Measurements from ENCODE around the gene DSTN.

DSTN gene

GRCh38 chr20:17625246-17626051 is 55.6 kb downstream of the DSTN start:
- no peak for DNase-seq (ENCODE audit: low spot score)

DNA sequence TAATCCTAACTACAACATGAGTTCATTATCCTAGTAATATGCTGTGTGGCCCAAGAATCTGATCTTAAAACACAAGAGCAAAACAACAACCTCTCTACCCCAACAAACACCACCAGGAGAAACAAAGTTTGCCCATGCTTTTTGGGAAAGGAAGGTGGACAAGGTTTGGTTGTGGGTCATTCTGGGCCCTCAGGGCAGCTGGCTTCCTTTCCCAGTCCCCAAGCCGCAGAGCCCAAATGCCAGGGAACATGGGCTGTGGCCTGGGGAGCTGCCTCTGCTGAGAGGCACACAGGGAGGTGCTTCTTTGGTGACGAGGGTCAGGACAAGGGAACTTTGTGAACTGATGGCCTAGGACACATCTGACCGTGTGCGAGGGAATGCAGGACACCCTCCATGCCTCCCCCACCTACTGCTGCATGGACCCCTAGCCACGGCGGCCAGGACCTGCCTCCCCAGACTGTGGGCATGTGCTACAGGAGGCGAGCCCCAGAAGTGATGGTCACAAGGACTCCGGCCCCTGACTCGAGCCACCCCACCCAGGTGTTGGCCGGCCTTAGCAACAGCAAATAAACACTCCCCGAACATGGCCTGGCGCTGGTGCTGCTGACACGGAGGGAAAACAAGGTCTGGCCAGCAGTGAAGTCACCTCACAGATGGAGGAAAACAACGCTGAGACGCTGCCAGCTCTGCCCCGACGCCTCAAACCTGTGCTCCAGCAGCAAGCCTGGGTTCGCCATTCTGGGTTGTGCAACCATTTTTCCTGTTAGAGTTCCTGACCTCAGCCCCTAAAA is 56.5 kb downstream of the DSTN start:
- DNase-seq (ENCODE audit: low spot score) = no peak

DNA sequence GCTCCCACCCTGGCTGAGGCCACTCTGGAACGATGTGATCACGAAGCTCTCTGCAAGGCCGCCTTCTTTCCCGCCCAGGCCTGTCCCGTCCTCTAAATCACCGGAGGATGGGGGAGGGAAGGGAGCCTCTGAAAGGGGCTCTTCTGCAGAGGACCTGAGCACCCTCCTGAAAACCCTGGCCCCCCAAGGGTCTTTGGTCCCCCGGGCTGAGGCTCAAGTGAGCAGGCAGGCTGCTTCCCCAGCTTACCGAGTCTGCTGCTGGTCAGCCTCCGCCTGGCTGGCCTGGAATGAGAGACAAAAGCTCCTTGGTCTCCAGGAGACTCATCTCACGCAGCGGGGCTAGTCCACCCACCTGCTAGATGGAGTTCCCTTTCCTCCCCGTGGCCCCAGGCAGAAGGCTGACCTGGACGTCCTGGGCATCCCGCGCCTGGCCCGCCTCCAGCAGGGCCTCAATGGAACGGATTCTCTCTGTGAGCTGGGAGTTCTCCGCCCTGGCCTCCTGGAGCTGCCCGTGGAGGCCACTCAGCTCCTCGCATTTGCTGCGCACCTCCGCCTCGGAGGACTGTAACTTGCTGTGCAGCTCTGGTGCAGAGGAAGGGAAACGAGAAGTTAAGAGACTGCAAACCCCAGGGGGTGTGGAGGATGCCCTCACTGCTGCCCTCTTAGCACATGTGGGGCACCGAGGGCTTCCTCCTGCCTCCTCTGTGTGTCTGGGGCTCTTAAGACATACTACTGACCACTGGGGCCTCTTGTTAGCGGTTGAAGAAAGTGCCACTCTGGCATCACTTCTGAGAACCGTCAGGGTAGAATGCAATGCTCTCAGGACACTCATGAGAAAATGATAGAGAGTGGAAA is 57.5 kb downstream of the DSTN start:
- no peak for DNase-seq (ENCODE audit: low spot score)

DNA sequence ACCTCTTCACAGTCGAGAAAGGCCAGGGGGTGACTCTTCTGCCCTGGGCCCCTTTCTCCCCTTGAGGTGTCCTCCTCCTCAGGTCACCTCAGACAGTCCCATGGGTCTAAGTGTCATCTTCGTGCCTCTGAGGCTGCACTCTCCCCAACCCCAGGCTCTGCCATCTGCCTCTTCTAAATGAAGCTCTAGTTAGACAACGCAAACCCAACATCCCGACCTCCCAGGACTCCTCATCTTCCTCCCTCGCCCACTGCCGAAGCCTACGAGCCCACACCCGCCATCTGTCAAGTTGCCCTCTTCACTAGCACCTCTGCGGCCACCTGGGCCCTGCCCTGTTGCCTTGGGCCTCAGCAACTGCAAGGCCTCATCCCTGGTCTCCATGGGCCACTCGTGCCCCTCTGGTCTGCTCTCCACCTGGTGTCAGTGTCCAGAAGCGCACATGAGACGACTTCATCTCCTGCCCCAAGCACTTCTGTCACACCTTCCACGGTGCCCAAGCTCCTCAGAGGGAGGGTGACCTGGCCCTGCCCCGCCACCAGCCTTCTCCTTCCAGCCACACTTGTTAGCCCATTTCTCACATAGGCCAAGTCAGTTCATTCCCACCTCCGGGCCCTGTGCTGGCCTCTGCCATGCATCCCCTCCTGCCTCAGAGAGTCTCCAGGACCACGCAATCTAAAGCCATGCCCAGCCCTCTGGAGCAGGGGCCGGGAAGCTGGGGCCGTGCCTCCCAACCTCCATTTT is 58.4 kb downstream of the DSTN start:
- no peak for DNase-seq (ENCODE audit: low spot score)

DNA sequence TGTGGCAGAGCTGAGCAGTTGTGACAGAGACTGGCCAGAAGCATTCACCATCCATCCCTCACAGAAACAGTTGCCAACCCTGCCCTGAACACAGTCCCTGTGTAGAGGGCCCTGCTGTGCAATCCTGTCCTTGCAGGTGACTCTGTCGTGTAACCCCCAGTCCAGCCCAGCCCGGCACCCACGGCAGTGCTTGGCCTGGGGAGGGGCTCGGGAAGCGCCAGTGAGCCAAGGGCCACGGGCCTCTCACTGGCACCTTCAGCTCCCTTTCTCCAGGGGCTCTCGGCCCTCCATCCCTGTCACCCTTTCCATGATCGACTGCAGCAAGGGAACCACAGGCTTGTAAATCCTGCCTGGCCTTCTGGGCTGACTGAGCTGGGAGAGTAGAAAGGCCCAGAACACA is 59.1 kb downstream of the DSTN start:
- no peak for DNase-seq (ENCODE audit: low spot score)

- no peak for DNase-seq (ENCODE audit: low spot score)
Measured at GRCh38 chr20:17629678-17630089, 59.8 kb downstream of the DSTN start.

DNA sequence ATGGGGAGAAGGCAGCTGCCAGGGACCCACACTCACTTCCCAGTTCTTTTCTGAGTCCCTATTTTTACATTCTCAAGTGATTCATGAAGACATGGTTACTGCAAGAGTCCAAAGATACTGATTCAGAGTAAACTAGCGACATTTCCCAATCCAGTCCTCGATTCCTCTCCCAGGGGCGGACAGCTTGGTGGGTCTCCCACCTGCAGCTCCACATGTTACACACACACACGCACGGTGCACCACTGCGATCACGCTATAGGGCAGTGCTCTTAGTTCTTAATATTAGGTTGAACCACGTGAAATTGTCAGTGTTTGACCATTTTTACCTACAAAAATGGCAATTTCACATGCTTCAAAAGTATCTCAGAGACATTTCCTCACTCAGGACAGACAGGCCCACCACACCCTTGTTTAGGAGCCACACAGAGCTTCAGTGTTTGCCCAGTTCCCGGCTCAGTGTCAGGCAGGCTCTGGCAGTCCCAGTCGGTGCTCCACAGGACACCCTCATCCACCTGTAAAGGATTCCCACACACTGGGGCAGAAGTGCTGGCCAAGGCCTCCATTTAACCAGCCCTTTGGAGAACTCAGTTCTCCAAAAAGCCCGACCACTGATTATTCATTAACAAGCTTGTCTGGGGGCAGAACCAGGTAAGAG is 60.4 kb downstream of the DSTN start:
- DNase-seq (ENCODE audit: low spot score) = no peak

DNA sequence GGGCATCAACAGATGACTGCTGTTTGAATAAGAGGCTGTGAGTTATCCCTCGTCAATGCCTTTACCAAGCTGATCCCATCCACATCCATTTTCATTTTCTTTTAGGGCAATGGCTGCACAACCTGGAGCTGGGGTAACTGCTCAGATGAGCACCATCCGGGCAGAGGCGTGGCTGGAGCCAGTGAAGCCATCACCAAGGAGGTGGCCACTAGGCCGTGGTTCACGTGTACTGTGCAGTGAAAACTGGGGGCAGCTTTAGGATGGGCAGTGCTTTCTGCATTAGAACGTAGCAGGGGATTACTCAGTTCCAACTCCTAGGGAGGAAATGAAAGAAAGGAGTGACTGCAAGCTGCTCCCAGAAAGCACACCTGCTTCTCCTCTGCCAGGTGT is 60.9 kb downstream of the DSTN start:
- no peak for DNase-seq (ENCODE audit: low spot score)

DNA sequence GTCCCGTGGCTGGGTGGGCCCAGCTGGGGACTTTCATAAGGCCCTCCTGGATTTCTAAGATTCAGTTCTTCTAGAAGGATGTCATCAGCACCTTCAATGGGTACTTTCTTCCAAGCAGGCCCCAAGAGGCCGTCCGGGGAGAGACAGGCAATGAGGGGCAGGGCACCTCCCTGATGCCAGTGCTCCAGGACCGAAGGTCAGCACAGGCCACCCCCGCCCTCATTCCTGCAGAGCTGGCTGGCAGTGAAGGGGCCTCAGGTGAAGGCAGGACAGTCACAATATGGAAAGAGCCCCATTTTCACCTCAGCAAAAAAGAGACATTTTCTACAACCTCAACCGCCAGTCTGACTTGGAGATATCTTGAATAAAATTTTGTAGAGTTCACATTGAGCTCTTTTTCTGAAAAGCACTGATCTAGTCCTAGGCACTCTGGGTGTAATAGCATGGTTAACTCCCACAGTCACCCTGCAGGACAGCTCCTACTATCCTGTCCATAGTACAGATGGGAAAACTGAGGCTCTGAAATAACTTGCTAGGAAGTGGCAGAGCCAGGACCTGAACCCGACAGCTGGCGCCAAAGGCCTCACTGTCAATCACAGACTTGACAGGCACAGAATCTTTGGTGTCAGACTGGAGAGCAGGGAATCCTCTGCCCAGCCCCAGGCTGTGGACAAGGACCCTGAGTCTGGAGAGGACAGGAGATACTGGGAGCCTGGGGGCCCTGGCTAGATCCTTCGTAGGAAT is 61.9 kb downstream of the DSTN start:
- DNase-seq (ENCODE audit: low spot score) = no peak

- no peak for DNase-seq (ENCODE audit: low spot score)
Measured at GRCh38 chr20:17633221-17633849, 63.5 kb downstream of the DSTN start.

- DNase-seq (ENCODE audit: low spot score) = no peak
Measured at GRCh38 chr20:17633850-17634500, 64.1 kb downstream of the DSTN start.

- no peak for DNase-seq (ENCODE audit: low spot score)
Measured at GRCh38 chr20:17634661-17635331, 64.9 kb downstream of the DSTN start.

DNA sequence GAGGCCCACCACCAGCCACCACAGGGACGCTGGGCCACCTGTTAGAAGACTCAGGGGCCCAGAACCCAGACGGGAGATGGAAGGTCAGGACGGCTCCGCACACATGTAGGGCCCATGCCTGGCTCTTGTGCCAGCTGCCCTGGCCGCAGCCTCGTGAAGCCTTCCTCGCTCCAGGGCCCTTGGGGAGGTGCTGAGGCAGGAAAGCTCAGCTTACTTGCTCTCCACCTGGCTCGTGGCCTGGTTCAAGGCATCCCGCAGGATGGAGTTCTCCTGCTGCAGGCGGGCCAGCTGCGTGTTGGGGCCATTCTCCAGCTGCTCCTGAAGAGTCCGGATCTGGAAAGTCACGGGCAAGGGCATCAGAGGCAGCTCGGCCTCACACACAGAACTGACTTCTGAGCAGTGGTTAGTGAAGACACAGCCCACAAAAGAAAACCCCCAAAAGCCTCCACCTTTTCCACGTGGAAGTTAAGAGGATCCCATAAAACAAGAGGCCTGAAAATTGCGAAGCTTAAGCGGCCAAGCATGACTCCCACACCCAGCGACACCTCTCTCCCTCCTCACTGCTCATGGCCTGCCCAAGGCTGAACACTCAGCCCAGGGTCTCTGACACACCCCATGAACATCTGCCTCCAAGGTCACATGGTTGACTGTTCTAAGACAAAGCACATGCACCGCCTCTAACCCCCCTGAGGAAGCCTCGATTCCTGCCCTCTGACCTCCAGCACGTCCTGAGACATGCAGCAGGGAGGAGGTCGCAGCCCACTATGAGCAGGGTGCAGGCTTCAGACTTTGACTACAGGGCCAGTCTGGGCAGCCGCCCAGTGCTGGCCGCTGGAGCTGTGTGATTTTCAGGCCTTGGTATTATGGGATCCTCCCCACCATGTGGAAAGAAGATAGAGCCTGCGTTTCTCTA is 65.7 kb downstream of the DSTN start:
- DNase-seq (ENCODE audit: low spot score) = no peak

GRCh38 chr20:17636523-17637412 is 66.9 kb downstream of the DSTN start:
- no peak for DNase-seq (ENCODE audit: low spot score)

- DNase-seq (ENCODE audit: low spot score) = no peak
Measured at GRCh38 chr20:17637413-17637780, 67.5 kb downstream of the DSTN start.

- DNase-seq (ENCODE audit: low spot score) = no peak
Measured at GRCh38 chr20:17637985-17638640, 68.2 kb downstream of the DSTN start.

Measured in HuH-7.5 (cell line).